ENCODE results near the gene TPSB2.
"Not testable (repeated sequence)": the region's sequence is repeated elsewhere in the genome, so short reads cannot be mapped to it uniquely, and the experiment has no call there.

TPSB2 gene

GRCh38 chr16:1236659-1237058 lies 6.7 kb upstream of the TPSB2 start:
- not testable (repeated sequence) for H3K9me3 Mint-ChIP-seq, H3K4me1 Mint-ChIP-seq, H3K27ac Mint-ChIP-seq, H3K27me3 Mint-ChIP-seq, H3K36me3 Mint-ChIP-seq, H3K4me3 Mint-ChIP-seq
- ATAC-seq, result peak; percentile 50

- not testable (repeated sequence) for ATAC-seq, H3K27ac Mint-ChIP-seq, H3K4me1 Mint-ChIP-seq, H3K4me3 Mint-ChIP-seq, H3K36me3 Mint-ChIP-seq, H3K9me3 Mint-ChIP-seq
- peaks cover 13% of the 10 kb centered on the region for H3K27me3 Mint-ChIP-seq
Observed at GRCh38 chr16:1232049-1232748, 2.2 kb upstream of the TPSB2 start.

GRCh38 chr16:1231301-1231700 lies 1.3 kb upstream of the TPSB2 start:
- H3K4me3 Mint-ChIP-seq, ATAC-seq, H3K4me1 Mint-ChIP-seq, H3K27ac Mint-ChIP-seq, H3K36me3 Mint-ChIP-seq, H3K9me3 Mint-ChIP-seq: not testable (repeated sequence)
- peaks cover 22% of the 10 kb centered on the region for H3K27me3 Mint-ChIP-seq

- not testable (repeated sequence) for H3K9me3 Mint-ChIP-seq, H3K36me3 Mint-ChIP-seq, H3K4me3 Mint-ChIP-seq, ATAC-seq, H3K27ac Mint-ChIP-seq, H3K4me1 Mint-ChIP-seq
- H3K27me3 Mint-ChIP-seq, result peaks cover 22% of the 10 kb centered on the region
Observed at GRCh38 chr16:1230471-1231212, 658 bp upstream of the TPSB2 start.

GRCh38 chr16:1229476-1229875 lies 508 bp downstream of the TPSB2 start:
- H3K27ac Mint-ChIP-seq, H3K36me3 Mint-ChIP-seq, H3K4me3 Mint-ChIP-seq, H3K9me3 Mint-ChIP-seq, H3K4me1 Mint-ChIP-seq, ATAC-seq: not testable (repeated sequence)
- peaks cover 23% of the 10 kb centered on the region for H3K27me3 Mint-ChIP-seq

GRCh38 chr16:1228227-1228626 lies 1.8 kb downstream of the TPSB2 start:
- peaks cover 33% of the 10 kb centered on the region for H3K27me3 Mint-ChIP-seq
- ATAC-seq, H3K4me3 Mint-ChIP-seq, H3K27ac Mint-ChIP-seq, H3K36me3 Mint-ChIP-seq, H3K4me1 Mint-ChIP-seq, H3K9me3 Mint-ChIP-seq: not testable (repeated sequence)

- not testable (repeated sequence) for H3K36me3 Mint-ChIP-seq, H3K9me3 Mint-ChIP-seq, H3K4me1 Mint-ChIP-seq, H3K4me3 Mint-ChIP-seq, ATAC-seq, H3K27ac Mint-ChIP-seq
- peaks cover 36% of the 10 kb centered on the region for H3K27me3 Mint-ChIP-seq
Observed at GRCh38 chr16:1226692-1227091, 3.3 kb downstream of the TPSB2 start.

GRCh38 chr16:1225728-1226311 lies 4.2 kb downstream of the TPSB2 start:
- not testable (repeated sequence) for H3K4me3 Mint-ChIP-seq, ATAC-seq, H3K36me3 Mint-ChIP-seq, H3K9me3 Mint-ChIP-seq, H3K27ac Mint-ChIP-seq, H3K4me1 Mint-ChIP-seq
- H3K27me3 Mint-ChIP-seq, result peaks cover 42% of the 10 kb centered on the region

GRCh38 chr16:1225051-1225451 lies 4.9 kb downstream of the TPSB2 start, which contains the start of gene TPSG1:
Gene TPSG1, minus strand, starts transcription at chr16:1225268. Its CDS starts 16 bp downstream, at chr16:1225252.
- H3K27ac Mint-ChIP-seq, result no peak within 1 kb of the TSS
- H3K36me3 Mint-ChIP-seq, result no peaks in the 10 kb centered on the region
- no peaks in the 10 kb centered on the region for H3K9me3 Mint-ChIP-seq
- H3K27me3 Mint-ChIP-seq, result peaks cover 42% of the 10 kb centered on the region
- ATAC-seq, result no peak
- no peaks in the 10 kb centered on the region for H3K4me1 Mint-ChIP-seq
- no peak within 1 kb of the TSS for H3K4me3 Mint-ChIP-seq

- Mint-ChIP-seq H3K36me3 (no peaks in the 10 kb centered on the region), H3K4me3 (no peak overlapping the region), H3K27ac (no peak overlapping the region), H3K9me3 (no peaks in the 10 kb centered on the region), H3K4me1 (no peaks in the 10 kb centered on the region), H3K27me3 (peaks cover 42% of the 10 kb centered on the region)
- ATAC-seq, result no peak
Observed at GRCh38 chr16:1224558-1224957, 5.4 kb downstream of the TPSB2 start.

- H3K36me3 Mint-ChIP-seq, result no peaks in the 10 kb centered on the region
- no peaks in the 10 kb centered on the region for H3K4me1 Mint-ChIP-seq
- no peaks in the 10 kb centered on the region for H3K9me3 Mint-ChIP-seq
- H3K4me3 Mint-ChIP-seq, result no peak overlapping the region
- H3K27me3 Mint-ChIP-seq, result peaks cover 42% of the 10 kb centered on the region
- no peak for ATAC-seq
- H3K27ac Mint-ChIP-seq, result no peak overlapping the region
Observed at GRCh38 chr16:1223355-1224214, 6.4 kb downstream of the TPSB2 start.

- H3K27ac Mint-ChIP-seq, result no peak overlapping the region
Observed at GRCh38 chr16:1222553-1223354, 7.2 kb downstream of the TPSB2 start.

GRCh38 chr16:1221628-1222552 lies 8.1 kb downstream of the TPSB2 start:
- H3K9me3 Mint-ChIP-seq, result no peaks in the 10 kb centered on the region
- no peaks in the 10 kb centered on the region for H3K36me3 Mint-ChIP-seq
- no peak for ATAC-seq
- no peaks in the 10 kb centered on the region for H3K4me1 Mint-ChIP-seq
- no peak overlapping the region for H3K27ac Mint-ChIP-seq
- no peak overlapping the region for H3K4me3 Mint-ChIP-seq
- peaks cover 26% of the 10 kb centered on the region for H3K27me3 Mint-ChIP-seq

More at GRCh38 chr16:1222553-1223354, 7.2 kb downstream of the TPSB2 start:
- H3K27me3 Mint-ChIP-seq, result peaks cover 33% of the 10 kb centered on the region
- no peaks in the 10 kb centered on the region for H3K36me3 Mint-ChIP-seq
- no peak overlapping the region for H3K4me3 Mint-ChIP-seq
- no peak for ATAC-seq
- no peaks in the 10 kb centered on the region for H3K4me1 Mint-ChIP-seq
- no peaks in the 10 kb centered on the region for H3K9me3 Mint-ChIP-seq
